GM12865 (cell line): ENCODE results near the gene CD33.

Experiments used
- DNase-seq: peaks from one replicate; pipeline ENCODE4 v3.0.0; 2010; ENCODE audit warnings: low read depth
- H3K4me3 ChIP-seq: 2 replicates; pipeline ENCODE4 v1.5.1; 2011; ENCODE audit warnings: mild to moderate bottlenecking, low read depth, low read length, control low read depth
- CTCF ChIP-seq: IDR thresholded peaks from 2 replicates; pipeline ENCODE4 v1.5.1; 2011; ENCODE audit warnings: low read length, control low read depth, low read depth, inconsistent platforms; ENCODE audit not compliant: insufficient read depth; ENCODE audit errors: missing control alignments

The CD33 gene

GRCh38 chr19:51224898-51225393 is at the start of gene CD33:
CD33 (plus strand) TSS chr19:51225080; CDS start chr19:51225119, 39 bp downstream.
- DNase-seq, result peak; percentile 54
- peak within 1 kb of the TSS; percentile 62 for H3K4me3 ChIP-seq

GRCh38 chr19:51179256-51179655 is 45.6 kb upstream of the CD33 start:
- no peak overlapping the region for H3K4me3 ChIP-seq
- TF ChIP-seq CTCF, result no peak
- DNase-seq, result no peak

DNA sequence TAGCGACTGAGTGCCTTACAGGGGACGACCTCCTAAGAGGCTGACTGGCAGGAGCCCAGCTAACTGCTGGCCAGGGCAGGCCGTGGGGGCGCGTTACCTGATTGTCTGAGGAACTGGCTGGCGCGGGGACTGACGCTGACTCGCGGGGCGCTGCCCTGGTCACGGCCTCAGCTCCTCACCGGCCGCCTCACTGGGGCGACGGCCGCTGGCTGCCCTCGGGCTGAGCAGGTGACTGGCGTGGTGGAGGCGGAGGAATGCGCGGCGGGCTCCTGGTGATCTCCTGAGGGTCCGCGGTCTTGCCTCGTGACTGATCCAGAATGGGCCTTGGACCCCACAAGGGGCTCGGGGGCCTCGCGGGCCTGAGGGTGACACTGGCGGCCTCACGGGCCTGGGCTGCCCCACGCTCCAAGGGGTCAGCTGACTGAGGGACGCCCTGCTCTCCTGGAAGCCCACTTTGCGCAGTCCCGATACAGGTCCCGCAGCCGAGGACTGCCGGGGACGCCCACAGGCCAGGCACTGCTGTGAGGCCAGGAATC is 43.4 kb upstream of the CD33 start:
- no peak for DNase-seq
- no peak for TF ChIP-seq CTCF
- H3K4me3 ChIP-seq, result no peak overlapping the region

DNA sequence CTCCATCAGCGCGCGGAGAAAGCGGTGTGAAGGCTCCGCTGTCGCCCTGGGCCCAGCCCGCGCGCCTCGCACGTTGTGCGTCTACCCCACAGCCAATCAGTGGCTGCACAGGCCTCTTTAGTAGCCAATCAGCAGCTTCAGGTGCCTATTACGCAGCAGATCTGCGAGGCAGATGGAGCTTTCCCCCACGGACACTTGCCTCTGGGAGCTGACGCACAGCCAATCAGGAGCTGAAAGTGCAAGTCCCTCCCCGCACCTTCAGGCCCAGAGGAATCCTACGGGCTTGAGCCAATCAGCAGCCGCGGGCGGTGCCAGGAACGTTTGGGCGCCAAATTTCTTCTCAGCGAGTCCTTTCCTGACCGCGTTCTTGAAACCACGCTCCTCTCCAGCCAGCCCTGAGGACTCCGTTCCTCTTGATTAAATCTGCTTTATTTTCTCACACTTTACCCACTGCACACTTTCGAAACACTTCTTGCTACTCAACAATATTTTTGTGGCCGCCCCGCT is 42.9 kb upstream of the CD33 start:
- DNase-seq, result no peak
- TF ChIP-seq CTCF, result no peak
- no peak overlapping the region for H3K4me3 ChIP-seq

DNA sequence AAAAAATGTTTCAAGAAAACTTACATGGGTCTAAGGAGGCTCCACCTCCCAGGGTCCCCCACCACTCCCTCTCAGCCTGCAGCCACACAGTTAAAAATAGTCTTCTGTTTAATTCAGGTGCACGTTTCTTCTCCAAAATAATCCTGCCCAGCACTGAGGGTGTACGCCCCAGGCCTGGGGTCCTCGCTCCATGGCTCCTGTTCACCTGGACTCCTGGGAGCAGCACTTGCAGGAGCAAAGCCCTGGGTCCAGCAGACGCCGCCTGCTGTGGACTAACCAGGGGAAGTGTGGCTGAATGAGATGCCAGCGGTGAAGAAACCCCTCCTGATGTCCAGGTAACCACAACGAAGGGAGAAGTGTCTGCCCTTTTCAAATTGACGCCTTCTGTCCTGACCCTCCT is 41.3 kb upstream of the CD33 start:
- no peak for TF ChIP-seq CTCF
- no peak for DNase-seq
- H3K4me3 ChIP-seq, result no peak overlapping the region

DNA sequence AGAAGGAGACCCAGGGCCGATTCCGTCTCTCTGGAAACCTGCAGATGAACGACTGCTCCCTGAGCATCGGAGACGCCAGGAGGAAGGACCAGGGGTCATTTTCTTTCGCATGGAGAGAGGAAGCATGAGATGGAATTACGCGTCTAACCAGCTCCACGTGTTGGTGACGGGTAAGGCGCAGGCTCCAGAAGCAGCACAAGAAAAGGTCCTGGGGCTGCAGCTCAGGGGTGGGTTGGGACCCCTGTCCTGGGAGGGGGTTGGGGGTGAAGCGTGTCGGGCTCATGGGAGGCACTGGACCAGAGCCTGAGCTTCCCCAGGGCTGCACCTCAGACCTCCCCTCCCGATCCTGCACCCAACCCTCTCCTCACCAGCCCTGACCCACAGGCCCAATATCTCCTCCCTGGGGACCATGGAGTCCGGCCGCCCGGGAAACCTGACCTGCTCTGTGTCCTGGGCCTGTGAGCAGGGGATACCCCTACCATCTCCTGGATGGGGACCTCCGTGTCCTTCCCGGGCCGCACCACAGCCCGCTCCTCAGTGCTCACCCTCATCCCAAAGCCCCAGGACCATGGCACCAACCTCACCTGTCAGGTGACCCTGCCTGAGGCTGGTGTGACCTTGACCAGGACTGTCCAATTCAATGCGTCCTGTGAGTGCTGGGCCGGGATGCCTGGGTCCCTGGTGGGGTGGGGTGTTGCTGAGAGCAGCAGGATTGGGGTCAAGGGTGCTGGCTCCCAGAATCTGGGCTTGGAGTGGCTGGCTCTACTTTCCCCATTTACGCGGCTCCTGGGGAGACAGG is 39.6 kb upstream of the CD33 start:
- H3K4me3 ChIP-seq, result no peak overlapping the region
- no peak for TF ChIP-seq CTCF
- no peak for DNase-seq

- TF ChIP-seq CTCF, result no peak
- DNase-seq, result no peak
These were observed 39.0 kb upstream of the CD33 start for GRCh38 chr19:51185868-51186215.

More at GRCh38 chr19:51185868-51186215, 39.0 kb upstream of the CD33 start:
- no peak overlapping the region for H3K4me3 ChIP-seq
